Measurements from ENCODE around the gene NBAS.

DNA sequence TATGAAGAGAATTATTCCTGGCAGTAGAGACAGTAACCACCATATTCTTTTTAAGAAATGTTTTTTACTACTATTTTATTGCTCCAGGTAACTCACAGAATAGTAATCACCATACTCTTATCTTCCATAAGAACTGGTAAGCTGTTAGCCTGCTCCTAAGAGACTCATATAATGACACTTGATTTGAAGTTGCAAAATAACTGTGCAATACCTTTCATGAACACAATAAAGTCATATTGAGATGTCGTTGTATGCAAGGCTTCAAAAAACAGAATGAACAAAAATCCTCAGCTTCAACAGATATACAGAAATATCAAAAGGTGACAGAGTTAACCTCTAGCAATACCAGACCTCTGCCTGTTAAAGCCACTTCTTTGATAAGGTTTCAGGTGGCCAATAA, 360.1 kb downstream of the NBAS start:
- TF ChIP-seq, protein P1, sequence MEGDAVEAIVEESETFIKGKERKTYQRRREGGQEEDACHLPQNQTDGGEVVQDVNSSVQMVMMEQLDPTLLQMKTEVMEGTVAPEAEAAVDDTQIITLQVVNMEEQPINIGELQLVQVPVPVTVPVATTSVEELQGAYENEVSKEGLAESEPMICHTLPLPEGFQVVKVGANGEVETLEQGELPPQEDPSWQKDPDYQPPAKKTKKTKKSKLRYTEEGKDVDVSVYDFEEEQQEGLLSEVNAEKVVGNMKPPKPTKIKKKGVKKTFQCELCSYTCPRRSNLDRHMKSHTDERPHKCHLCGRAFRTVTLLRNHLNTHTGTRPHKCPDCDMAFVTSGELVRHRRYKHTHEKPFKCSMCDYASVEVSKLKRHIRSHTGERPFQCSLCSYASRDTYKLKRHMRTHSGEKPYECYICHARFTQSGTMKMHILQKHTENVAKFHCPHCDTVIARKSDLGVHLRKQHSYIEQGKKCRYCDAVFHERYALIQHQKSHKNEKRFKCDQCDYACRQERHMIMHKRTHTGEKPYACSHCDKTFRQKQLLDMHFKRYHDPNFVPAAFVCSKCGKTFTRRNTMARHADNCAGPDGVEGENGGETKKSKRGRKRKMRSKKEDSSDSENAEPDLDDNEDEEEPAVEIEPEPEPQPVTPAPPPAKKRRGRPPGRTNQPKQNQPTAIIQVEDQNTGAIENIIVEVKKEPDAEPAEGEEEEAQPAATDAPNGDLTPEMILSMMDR (IDR thresholded peaks at IDR 0.05) = no peak
- no peak for TF ChIP-seq POLR2A (IDR thresholded peaks at IDR 0.05)

All from ovary (tissue), 3 donors.